Parathyroid adenoma (tissue), 2 donors: ENCODE results near the gene TWIST2.

ENCODE experiments used
- H2AFZ ChIP-seq: fragments of 300-600 bp; sonication (generic); one replicate; pipeline ENCODE4 v1.7.0; 2017; ENCODE audit warnings: antibody characterized with exemption, mild to moderate bottlenecking
- H3K27ac ChIP-seq: fragments of 300-600 bp; sonication (generic); one replicate; pipeline ENCODE4 v1.7.0; 2017
- H3K27me3 ChIP-seq: fragments of 300-600 bp; sonication (generic); one replicate; pipeline ENCODE4 v1.7.0; 2017; ENCODE audit warnings: low read length; ENCODE audit not compliant: control insufficient read depth, insufficient read depth
- H3K36me3 ChIP-seq: fragments of 300-600 bp; sonication (generic); one replicate; pipeline ENCODE4 v1.7.0; 2017; ENCODE audit warnings: low read length; ENCODE audit not compliant: control insufficient read depth, insufficient read depth
- H3K4me1 ChIP-seq: fragments of 300-600 bp; sonication (generic); one replicate; pipeline ENCODE4 v1.7.0; 2017; ENCODE audit warnings: control low read depth
- H3K4me2 ChIP-seq: fragments of 300-600 bp; sonication (generic); one replicate; pipeline ENCODE4 v1.7.0; 2017; ENCODE audit warnings: low read length
- H3K4me3 ChIP-seq: fragments of 300-600 bp; sonication (generic); one replicate; pipeline ENCODE4 v1.7.0; 2017; ENCODE audit warnings: low read depth, low read length
- H3K79me2 ChIP-seq: fragments of 300-600 bp; sonication (generic); one replicate; pipeline ENCODE4 v1.7.0; 2017; ENCODE audit warnings: control low read depth
- H3K9ac ChIP-seq: fragments of 300-600 bp; sonication (generic); one replicate; pipeline ENCODE4 v1.7.0; 2017; ENCODE audit warnings: mild to moderate bottlenecking
- H3K9me3 ChIP-seq: fragments of 300-600 bp; sonication (generic); one replicate; pipeline ENCODE4 v1.7.0; 2017; ENCODE audit warnings: low read length; ENCODE audit not compliant: control insufficient read depth
- TF ChIP-seq, protein P1 (sequence below): fragments of 300-600 bp; sonication (generic); IDR thresholded peaks from one replicate; pipeline ENCODE4 v1.7.0; 2017; ENCODE audit warnings: antibody characterized with exemption, mild to moderate bottlenecking
- donor health status: primary hyperparathyroidism.

The TWIST2 gene

DNA sequence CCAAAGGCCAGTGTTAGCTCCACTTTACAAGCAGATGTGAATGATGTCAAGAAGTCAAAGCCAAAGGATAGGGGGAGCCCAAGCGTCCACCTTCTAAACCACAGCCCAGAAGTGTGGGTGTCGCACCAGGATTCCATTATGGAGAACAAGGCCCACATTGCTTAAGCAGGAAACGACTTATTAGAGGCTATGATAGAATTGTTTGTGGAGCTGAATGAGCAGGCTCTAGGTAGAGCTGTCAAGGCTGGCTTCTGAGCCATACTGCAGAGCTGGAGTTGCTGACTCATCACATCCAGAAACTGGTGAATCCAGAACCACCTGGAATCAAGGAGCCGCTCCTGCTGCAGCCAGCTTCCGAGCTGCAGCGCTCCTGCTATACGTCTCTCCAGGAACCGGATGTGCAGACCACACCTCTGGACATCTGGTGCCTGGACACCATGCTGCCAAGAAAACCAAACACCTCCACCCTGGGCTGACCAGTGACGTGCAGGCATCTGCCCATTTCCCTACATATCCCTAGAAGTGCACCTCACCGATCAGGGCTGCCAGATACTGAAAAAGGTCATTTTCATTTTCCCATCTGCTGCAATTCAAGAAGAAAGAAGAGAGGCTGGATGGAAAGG lies 6.2 kb upstream of the TWIST2 start:
- Histone ChIP-seq H3K79me2 (no peaks in the 10 kb centered on the region), H3K9me3 (no peaks in the 10 kb centered on the region), H3K9ac (no peak overlapping the region), H2AFZ (no peak overlapping the region), H3K4me1 (no peaks in the 10 kb centered on the region), H3K36me3 (no peaks in the 10 kb centered on the region), H3K27ac (no peak overlapping the region), H3K4me2 (no peak overlapping the region), H3K27me3 (peaks cover under 1% of the 10 kb centered on the region), H3K4me3 (no peak overlapping the region)
- TF ChIP-seq, protein P1, sequence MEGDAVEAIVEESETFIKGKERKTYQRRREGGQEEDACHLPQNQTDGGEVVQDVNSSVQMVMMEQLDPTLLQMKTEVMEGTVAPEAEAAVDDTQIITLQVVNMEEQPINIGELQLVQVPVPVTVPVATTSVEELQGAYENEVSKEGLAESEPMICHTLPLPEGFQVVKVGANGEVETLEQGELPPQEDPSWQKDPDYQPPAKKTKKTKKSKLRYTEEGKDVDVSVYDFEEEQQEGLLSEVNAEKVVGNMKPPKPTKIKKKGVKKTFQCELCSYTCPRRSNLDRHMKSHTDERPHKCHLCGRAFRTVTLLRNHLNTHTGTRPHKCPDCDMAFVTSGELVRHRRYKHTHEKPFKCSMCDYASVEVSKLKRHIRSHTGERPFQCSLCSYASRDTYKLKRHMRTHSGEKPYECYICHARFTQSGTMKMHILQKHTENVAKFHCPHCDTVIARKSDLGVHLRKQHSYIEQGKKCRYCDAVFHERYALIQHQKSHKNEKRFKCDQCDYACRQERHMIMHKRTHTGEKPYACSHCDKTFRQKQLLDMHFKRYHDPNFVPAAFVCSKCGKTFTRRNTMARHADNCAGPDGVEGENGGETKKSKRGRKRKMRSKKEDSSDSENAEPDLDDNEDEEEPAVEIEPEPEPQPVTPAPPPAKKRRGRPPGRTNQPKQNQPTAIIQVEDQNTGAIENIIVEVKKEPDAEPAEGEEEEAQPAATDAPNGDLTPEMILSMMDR = no peak

DNA sequence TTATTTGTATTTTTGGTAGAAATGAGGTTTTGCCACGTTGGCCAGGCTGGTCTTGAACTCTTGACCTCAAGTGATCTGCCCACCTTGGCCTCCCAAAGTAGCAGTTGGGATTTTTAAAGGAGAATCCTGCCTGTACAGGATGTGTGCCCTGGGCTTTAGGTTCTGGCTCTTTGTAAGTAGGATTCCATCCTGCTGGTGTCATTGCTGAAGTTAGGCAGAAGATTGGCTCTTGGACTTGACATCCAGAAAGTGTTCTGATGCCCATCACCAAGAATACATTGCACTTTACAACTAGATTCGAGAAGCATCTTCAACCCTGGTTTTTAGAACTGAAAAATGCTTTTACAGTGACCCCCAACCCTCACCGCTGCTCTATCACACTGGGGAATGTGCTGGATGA lies 4.4 kb upstream of the TWIST2 start:
- Histone ChIP-seq H3K4me1 (no peaks in the 10 kb centered on the region), H3K9me3 (no peaks in the 10 kb centered on the region), H3K4me3 (no peak overlapping the region), H3K9ac (no peak overlapping the region), H3K27me3 (peaks cover 4% of the 10 kb centered on the region), H3K27ac (no peak overlapping the region), H3K4me2 (no peak overlapping the region), H2AFZ (no peak overlapping the region), H3K36me3 (no peaks in the 10 kb centered on the region), H3K79me2 (no peaks in the 10 kb centered on the region)
- TF ChIP-seq, protein P1 = no peak

DNA sequence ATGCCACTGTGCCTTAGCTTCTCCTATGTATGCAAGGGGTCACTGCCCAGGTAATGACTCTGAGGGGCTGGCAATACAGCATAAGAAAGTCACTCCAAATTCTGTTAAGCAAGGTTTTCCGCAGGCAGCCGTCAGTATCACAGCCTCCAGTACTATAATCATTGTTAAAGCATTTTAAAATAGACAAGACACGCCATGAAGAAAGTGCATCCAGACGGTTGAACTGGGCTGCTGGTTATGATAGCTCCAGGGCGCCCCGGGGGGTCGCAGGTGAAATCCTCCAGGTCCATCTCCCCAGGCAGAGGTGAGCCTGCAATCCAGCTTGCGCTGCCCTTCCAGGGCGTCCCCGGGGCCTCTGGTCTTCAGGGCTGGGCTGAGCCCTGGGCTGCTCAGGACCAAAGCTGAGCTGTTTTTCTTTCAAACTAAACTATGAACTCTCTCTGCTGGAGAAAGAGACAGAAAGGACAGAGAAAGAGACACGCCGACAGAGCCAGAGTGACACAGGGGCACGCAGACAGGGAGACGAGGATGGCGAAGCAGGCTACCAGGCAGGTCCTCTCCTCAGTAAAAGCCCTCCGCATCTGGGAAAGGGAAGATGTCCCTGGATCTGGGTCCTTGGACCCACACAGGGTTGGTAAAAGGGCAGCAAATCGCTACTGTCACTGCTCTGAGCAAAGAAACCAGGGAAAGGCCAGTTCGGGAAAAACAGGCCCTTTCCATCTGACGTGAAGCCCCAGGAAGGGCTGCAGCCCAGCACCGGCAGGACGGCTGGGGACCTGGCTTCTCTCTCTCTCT lies 2.1 kb upstream of the TWIST2 start:
- Histone ChIP-seq H3K4me1 (no peaks in the 10 kb centered on the region), H3K9ac (no peak overlapping the region), H3K4me3 (no peak overlapping the region), H3K27ac (no peak overlapping the region), H3K4me2 (no peak overlapping the region), H3K27me3 (peaks cover 4% of the 10 kb centered on the region), H2AFZ (no peak overlapping the region), H3K9me3 (no peaks in the 10 kb centered on the region), H3K79me2 (no peaks in the 10 kb centered on the region), H3K36me3 (no peaks in the 10 kb centered on the region)
- TF ChIP-seq, protein P1 = no peak

DNA sequence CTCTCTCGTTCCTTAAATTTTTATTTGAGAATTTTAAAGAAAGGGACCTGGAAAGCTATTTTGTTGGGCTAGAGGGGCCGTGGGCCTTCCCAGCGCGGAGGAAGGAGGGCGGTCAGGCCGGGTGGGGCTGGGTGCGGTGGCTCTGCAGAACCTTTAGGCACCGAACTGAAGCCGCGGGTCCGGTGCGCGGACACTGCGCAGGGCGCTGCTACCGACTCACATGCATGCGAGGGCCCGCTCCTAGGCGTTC lies 1.6 kb upstream of the TWIST2 start:
- Histone ChIP-seq H3K27me3 (peaks cover 4% of the 10 kb centered on the region), H2AFZ (no peak overlapping the region), H3K79me2 (no peaks in the 10 kb centered on the region), H3K4me3 (no peak overlapping the region), H3K27ac (no peak overlapping the region), H3K4me2 (no peak overlapping the region), H3K9me3 (no peaks in the 10 kb centered on the region), H3K9ac (no peak overlapping the region), H3K4me1 (no peaks in the 10 kb centered on the region), H3K36me3 (no peaks in the 10 kb centered on the region)
- TF ChIP-seq, protein P1 = no peak
